IMR-90 (cell line): Measurements from ENCODE around the gene FARP1. TPM values are rescaled to one million over a fixed set of nuclear protein-coding genes. Genes with fewer than 3 reads are reported as not detected.

Experiments
- ATAC-seq: fragments of 200-7000 bp; cut with Tn5 transposase; 2 replicates; pipeline ENCODE4 v1.9.1; 2020; ENCODE audit warnings: low read depth, mild to moderate bottlenecking, moderate library complexity
- BruUV-seq: library from RNA; stranded (reverse); fragments of 400-500 nt; replicated peaks from 2 replicates; lab custom pipeline; 2021; lab: Mats Ljungman, UMichigan
- CTCF ChIA-PET: fragments of 300-600 bp; formaldehyde crosslinking; extraction: SDS; loops from one replicate; lab custom pipeline; 2021; ENCODE audit warnings: antibody characterized with exemption; lab: Yijun Ruan, JAX
- POLR2A ChIA-PET: fragments of 300-600 bp; sonication (Branson Sonifier 250); formaldehyde crosslinking; loops from one replicate; lab custom pipeline; 2022; ENCODE audit warnings: antibody characterized with exemption; ENCODE audit not compliant: unreplicated experiment; lab: Charles Lee
- DNase-seq: peaks from one replicate; pipeline ENCODE4 v3.0.0; 2013
- H2AFZ ChIP-seq: replicated peaks from 2 replicates; pipeline ENCODE3; 2013; ENCODE audit warnings: low read length, mild to moderate bottlenecking; ENCODE audit not compliant: poor library complexity
- H2AK5ac ChIP-seq: 2 replicates; pipeline ENCODE4 v1.6.1; 2013; ENCODE audit warnings: low read depth, low read length, inconsistent platforms
- H2AK9ac ChIP-seq: replicated peaks from 2 replicates; pipeline ENCODE3; 2013; ENCODE audit warnings: mild to moderate bottlenecking, low read depth, low read length, moderate library complexity; ENCODE audit not compliant: poor library complexity
- H2BK120ac ChIP-seq: 2 replicates; pipeline ENCODE4 v1.6.1; 2013; ENCODE audit warnings: low read depth, low read length, inconsistent platforms
- H2BK15ac ChIP-seq: 3 replicates; pipeline ENCODE4 v1.6.1; 2013; ENCODE audit warnings: low read depth, low read length, inconsistent platforms
- H2BK20ac ChIP-seq: 2 replicates; pipeline ENCODE4 v1.6.1; 2013; ENCODE audit warnings: low read depth, mild to moderate bottlenecking, inconsistent platforms, low read length, moderate library complexity
- H2BK5ac ChIP-seq: 2 replicates; pipeline ENCODE4 v1.6.1; 2013; ENCODE audit warnings: mild to moderate bottlenecking, low read depth, low read length, inconsistent platforms; ENCODE audit not compliant: poor library complexity, severe bottlenecking
- H3K14ac ChIP-seq: replicated peaks from 2 replicates; pipeline ENCODE4 v1.6.1; 2013; ENCODE audit warnings: low read depth, low read length, inconsistent platforms
- H3K18ac ChIP-seq: 2 replicates; pipeline ENCODE4 v1.6.1; 2013; ENCODE audit warnings: low read depth, low read length, control low read depth
- H3K23ac ChIP-seq: 2 replicates; pipeline ENCODE4 v1.6.1; 2013; ENCODE audit warnings: low read depth, low read length, inconsistent platforms
- H3K27ac ChIP-seq: 2 replicates; pipeline ENCODE4 v1.5.1; 2013; ENCODE audit warnings: mild to moderate bottlenecking, control low read depth, low read length; ENCODE audit not compliant: insufficient read depth
- H3K27me3 ChIP-seq: 2 replicates; pipeline ENCODE4 v1.6.1; 2013; ENCODE audit warnings: low read length; ENCODE audit not compliant: control insufficient read depth, insufficient read depth
- H3K36me3 ChIP-seq: 2 replicates; pipeline ENCODE4 v1.6.1; 2013; ENCODE audit warnings: low read length, mixed read lengths; ENCODE audit not compliant: control insufficient read depth, insufficient read depth
- H3K4ac ChIP-seq: 2 replicates; pipeline ENCODE4 v1.6.1; 2013; ENCODE audit warnings: low read depth, low read length, inconsistent platforms
- H3K4me1 ChIP-seq: 2 replicates; pipeline ENCODE4 v1.6.1; 2013; ENCODE audit warnings: low read length, mixed read lengths; ENCODE audit not compliant: control insufficient read depth, insufficient read depth
- H3K4me2 ChIP-seq: 2 replicates; pipeline ENCODE4 v1.6.1; 2013; ENCODE audit warnings: low read depth, mild to moderate bottlenecking, control low read depth, low read length, moderate library complexity
- H3K4me3 ChIP-seq: 2 replicates; pipeline ENCODE4 v1.5.1; 2013; ENCODE audit warnings: low read depth, mild to moderate bottlenecking, control low read depth, low read length, moderate library complexity; ENCODE audit not compliant: insufficient read depth
- H3K56ac ChIP-seq: 2 replicates; pipeline ENCODE4 v1.6.1; 2013; ENCODE audit warnings: low read length, inconsistent platforms; ENCODE audit not compliant: insufficient read depth; ENCODE audit errors: extremely low read depth
- H3K79me1 ChIP-seq, 2 experiments: 2 replicates each; pipeline ENCODE4 v1.6.1; 2013; ENCODE audit warnings: low read length in 2 of 2, inconsistent platforms in 1 of 2, low read depth in 1 of 2
- H3K9ac ChIP-seq: 2 replicates; pipeline ENCODE4 v1.6.1; 2013; ENCODE audit warnings: low read depth, low read length, control low read depth
- H3K9me1 ChIP-seq: 2 replicates; pipeline ENCODE4 v1.6.1; 2013; ENCODE audit warnings: low read length, inconsistent platforms; ENCODE audit not compliant: insufficient read depth
- H3K9me3 ChIP-seq: 2 replicates; pipeline ENCODE4 v1.6.1; 2013; ENCODE audit warnings: low read length; ENCODE audit not compliant: control insufficient read depth, insufficient read depth
- H4K20me1 ChIP-seq: 2 replicates; pipeline ENCODE4 v1.6.1; 2013; ENCODE audit warnings: low read length, inconsistent platforms; ENCODE audit not compliant: insufficient read depth
- H4K5ac ChIP-seq: 2 replicates; pipeline ENCODE4 v1.6.1; 2013; ENCODE audit warnings: mild to moderate bottlenecking, low read depth, low read length, control low read depth
- H4K8ac ChIP-seq, 2 experiments: 2 replicates each; pipeline ENCODE4 v1.6.1; 2013; ENCODE audit warnings: low read depth in 2 of 2, low read length in 2 of 2, control low read depth in 1 of 2, inconsistent platforms in 1 of 2
- H4K91ac ChIP-seq: 2 replicates; pipeline ENCODE4 v1.6.1; 2013; ENCODE audit warnings: low read depth, low read length, inconsistent platforms; ENCODE audit not compliant: insufficient read depth
- BHLHE40 ChIP-seq: fragments of 150-350 bp; IDR thresholded peaks from 2 replicates; pipeline ENCODE4 v1.6.1; 2016; ENCODE audit warnings: mild to moderate bottlenecking, low read depth, low read length
- CEBPB ChIP-seq: IDR thresholded peaks from 2 replicates; pipeline ENCODE4 v1.6.1; 2012; ENCODE audit warnings: low read depth, low read length, improper control_type of control experiment
- CHD1 ChIP-seq: IDR thresholded peaks from 2 replicates; pipeline ENCODE4 v1.6.1; 2012; ENCODE audit warnings: low read depth, low read length, improper control_type of control experiment
- FOS ChIP-seq: fragments of 150-350 bp; IDR thresholded peaks from 2 replicates; pipeline ENCODE4 v1.6.1; 2016; ENCODE audit warnings: low read depth, low read length
- MAFK ChIP-seq: IDR thresholded peaks from 2 replicates; pipeline ENCODE4 v1.6.1; 2012; ENCODE audit warnings: low read depth, low read length, improper control_type of control experiment
- MAZ ChIP-seq: IDR thresholded peaks from 2 replicates; pipeline ENCODE4 v1.6.1; 2012; ENCODE audit warnings: low read depth, mild to moderate bottlenecking, low read length, improper control_type of control experiment, moderate library complexity, borderline replicate concordance
- MXI1 ChIP-seq: IDR thresholded peaks from 2 replicates; pipeline ENCODE4 v1.6.1; 2012; ENCODE audit warnings: low read depth, mild to moderate bottlenecking, low read length, moderate library complexity, borderline replicate concordance
- NFE2L2 ChIP-seq: fragments of 150-350 bp; IDR thresholded peaks from 2 replicates; pipeline ENCODE4 v1.6.1; 2016; ENCODE audit warnings: low read depth, mild to moderate bottlenecking, low read length
- POLR2A ChIP-seq: IDR thresholded peaks from 2 replicates; pipeline ENCODE4 v1.6.1; 2012; ENCODE audit warnings: mild to moderate bottlenecking, low read depth, low read length
- RAD21 ChIP-seq: IDR thresholded peaks from 2 replicates; pipeline ENCODE4 v1.6.1; 2012; ENCODE audit warnings: low read length, improper control_type of control experiment
- RCOR1 ChIP-seq: IDR thresholded peaks from 2 replicates; pipeline ENCODE4 v1.6.1; 2012; ENCODE audit warnings: mild to moderate bottlenecking, low read length, improper control_type of control experiment; ENCODE audit not compliant: insufficient replicate concordance
- RFX5 ChIP-seq: IDR thresholded peaks from 2 replicates; pipeline ENCODE4 v1.8.0; 2012; ENCODE audit warnings: low read depth, mild to moderate bottlenecking, low read length, moderate library complexity
- SMC3 ChIP-seq: fragments of 150-350 bp; IDR thresholded peaks from 2 replicates; pipeline ENCODE4 v1.6.1; 2016; ENCODE audit warnings: low read depth, mild to moderate bottlenecking, antibody characterized with exemption, low read length, moderate library complexity
- WGBS, 2 experiments: methylation state at CpG; one replicate each; pipeline versions ENCODE4 v1.1.5 to v1.1.7; 2013; ENCODE audit warnings: missing lambda C conversion rate in 2 of 2; ENCODE audit not compliant: insufficient read length in 1 of 2; ENCODE audit errors: extremely low coverage in 2 of 2; 5-methylcytosine and 5-hydroxymethylcytosine counted together
- dilution Hi-C: fragments of 300-500 bp; cut with HindIII; formaldehyde crosslinking; loops from one replicate; pipeline ENCODE4 v1.14.3; 2018; ENCODE audit warnings: low sequenced_read_pairs; ENCODE audit not compliant: unreplicated experiment
- in situ Hi-C: fragments of 300-500 bp; cut with MboI; formaldehyde crosslinking; loops from 3 replicates; pipeline ENCODE4 v1.14.3; 2019; ENCODE audit warnings: low sequenced_read_pairs, inconsistent platforms, mixed read lengths
- intact Hi-C: fragments of 100-400 bp; cut with micrococcal nuclease; formaldehyde crosslinking; loops from 2 replicates; pipeline ENCODE4 v1.10.0; 2022
- polyA plus RNA-seq, 3 experiments: library from polyadenylated mRNA; depleted of rRNA; stranded (reverse); fragments of >200 nt; gene quantifications; 2 replicates each; pipeline ENCODE4 v1.2.3, GENCODE V29; 2012; ENCODE audit warnings: low replicate concordance in 1 of 3
- total RNA-seq: library from RNA; depleted of rRNA; stranded (reverse); fragments of >200 nt; gene quantifications from 2 replicates; pipeline ENCODE4 v1.2.3, GENCODE V29; 2012
- TF ChIP-seq, protein P1 (sequence below): conservative IDR thresholded peaks from 2 replicates; pipeline ENCODE4 v1.5.1; 2012; ENCODE audit warnings: mild to moderate bottlenecking, low read depth, low read length, improper control_type of control experiment
- TF ChIP-seq, protein P2 (sequence below): fragments of 150-350 bp; IDR thresholded peaks from 2 replicates; pipeline ENCODE4 v1.6.1; 2017; ENCODE audit warnings: mild to moderate bottlenecking, antibody characterized with exemption, low read length, low read depth
- TF ChIP-seq, protein P3 (sequence below): fragments of 150-350 bp; IDR thresholded peaks from 2 replicates; pipeline ENCODE4 v1.6.1; 2016; ENCODE audit warnings: low read depth, mild to moderate bottlenecking, low read length, moderate library complexity, borderline replicate concordance

FARP1 gene
- total and polyA plus RNA-seq, 2 of the 4 experiments (the other 2 are of a cell fraction), result 39.6 to 57.0 TPM

DNA sequence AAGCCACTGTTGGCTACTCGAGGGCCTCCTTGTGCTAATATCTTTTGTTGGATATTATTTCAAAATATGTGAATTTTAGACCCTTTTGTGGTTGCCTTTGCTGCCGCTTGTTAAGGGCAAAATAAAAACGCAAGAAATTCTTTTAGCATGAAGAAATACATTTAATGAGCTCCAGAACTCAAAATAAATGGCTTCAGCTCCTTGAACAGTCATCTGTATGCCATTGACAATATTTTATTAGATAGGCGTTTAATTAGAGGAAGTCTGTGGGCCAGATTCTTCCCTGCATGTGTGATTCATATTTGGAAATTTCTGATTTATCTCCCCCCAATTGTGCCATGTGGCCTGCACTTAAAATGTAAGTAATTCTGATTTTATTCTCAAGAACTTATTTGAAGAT, 256.9 kb downstream of the FARP1 start:
- intact Hi-C loops, result loop anchor here (5.0 to 10.0 kb wide), 3 partner anchors 257 to 545 kb away; partner anchors contain the start of gene FARP1
- Histone ChIP-seq H3K9me1 (peaks cover 14% of the 10 kb centered on the region), H3K36me3 (peaks cover 46% of the 10 kb centered on the region), H3K4me3 (no peak overlapping the region), H3K9me3 (no peaks in the 10 kb centered on the region), H4K91ac (no peak overlapping the region), H3K23ac (no peak overlapping the region), H3K27me3 (no peaks in the 10 kb centered on the region), H4K20me1 (no peaks in the 10 kb centered on the region), H3K4ac (no peak overlapping the region), H3K27ac (no peak overlapping the region), H3K4me1 (peaks cover 6% of the 10 kb centered on the region), H3K4me2 (no peak overlapping the region), H2BK120ac (no peak overlapping the region), H4K8ac (no peak overlapping the region), H3K9ac (no peak overlapping the region), H3K14ac (no peak overlapping the region), H3K56ac (no peak overlapping the region), H4K5ac (no peak overlapping the region), H2AFZ (no peak overlapping the region), H2BK5ac (no peak overlapping the region), H3K18ac (no peak overlapping the region), H2AK9ac (no peak overlapping the region), H2BK20ac (no peak overlapping the region), H2AK5ac (no peak overlapping the region), H3K79me1 (peaks cover 8 to 57% of the 10 kb centered on the region in 2 experiments; a peak in 3 of 4 replicates), H2BK15ac (no peak overlapping the region)
- DNase-seq, result no peak
- CTCF ChIA-PET, result interaction anchor here (1.6 kb wide), 1 partner anchor 14 kb away, joined by 4 read pairs; no protein-coding TSS in a partner anchor
- TF ChIP-seq MXI1, result no peak
- TF ChIP-seq FOS, result no peak
- TF ChIP-seq, protein P1, sequence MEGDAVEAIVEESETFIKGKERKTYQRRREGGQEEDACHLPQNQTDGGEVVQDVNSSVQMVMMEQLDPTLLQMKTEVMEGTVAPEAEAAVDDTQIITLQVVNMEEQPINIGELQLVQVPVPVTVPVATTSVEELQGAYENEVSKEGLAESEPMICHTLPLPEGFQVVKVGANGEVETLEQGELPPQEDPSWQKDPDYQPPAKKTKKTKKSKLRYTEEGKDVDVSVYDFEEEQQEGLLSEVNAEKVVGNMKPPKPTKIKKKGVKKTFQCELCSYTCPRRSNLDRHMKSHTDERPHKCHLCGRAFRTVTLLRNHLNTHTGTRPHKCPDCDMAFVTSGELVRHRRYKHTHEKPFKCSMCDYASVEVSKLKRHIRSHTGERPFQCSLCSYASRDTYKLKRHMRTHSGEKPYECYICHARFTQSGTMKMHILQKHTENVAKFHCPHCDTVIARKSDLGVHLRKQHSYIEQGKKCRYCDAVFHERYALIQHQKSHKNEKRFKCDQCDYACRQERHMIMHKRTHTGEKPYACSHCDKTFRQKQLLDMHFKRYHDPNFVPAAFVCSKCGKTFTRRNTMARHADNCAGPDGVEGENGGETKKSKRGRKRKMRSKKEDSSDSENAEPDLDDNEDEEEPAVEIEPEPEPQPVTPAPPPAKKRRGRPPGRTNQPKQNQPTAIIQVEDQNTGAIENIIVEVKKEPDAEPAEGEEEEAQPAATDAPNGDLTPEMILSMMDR, result no peak
- no peak for TF ChIP-seq MAFK
- no peak for TF ChIP-seq RAD21
- TF ChIP-seq RCOR1, result no peak
- TF ChIP-seq CEBPB, result no peak
- no peak for TF ChIP-seq BHLHE40
- no peak for TF ChIP-seq SMC3
- TF ChIP-seq POLR2A, result no peak
- TF ChIP-seq, protein P2, sequence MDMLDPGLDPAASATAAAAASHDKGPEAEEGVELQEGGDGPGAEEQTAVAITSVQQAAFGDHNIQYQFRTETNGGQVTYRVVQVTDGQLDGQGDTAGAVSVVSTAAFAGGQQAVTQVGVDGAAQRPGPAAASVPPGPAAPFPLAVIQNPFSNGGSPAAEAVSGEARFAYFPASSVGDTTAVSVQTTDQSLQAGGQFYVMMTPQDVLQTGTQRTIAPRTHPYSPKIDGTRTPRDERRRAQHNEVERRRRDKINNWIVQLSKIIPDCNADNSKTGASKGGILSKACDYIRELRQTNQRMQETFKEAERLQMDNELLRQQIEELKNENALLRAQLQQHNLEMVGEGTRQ, result no peak
- TF ChIP-seq, protein P3, sequence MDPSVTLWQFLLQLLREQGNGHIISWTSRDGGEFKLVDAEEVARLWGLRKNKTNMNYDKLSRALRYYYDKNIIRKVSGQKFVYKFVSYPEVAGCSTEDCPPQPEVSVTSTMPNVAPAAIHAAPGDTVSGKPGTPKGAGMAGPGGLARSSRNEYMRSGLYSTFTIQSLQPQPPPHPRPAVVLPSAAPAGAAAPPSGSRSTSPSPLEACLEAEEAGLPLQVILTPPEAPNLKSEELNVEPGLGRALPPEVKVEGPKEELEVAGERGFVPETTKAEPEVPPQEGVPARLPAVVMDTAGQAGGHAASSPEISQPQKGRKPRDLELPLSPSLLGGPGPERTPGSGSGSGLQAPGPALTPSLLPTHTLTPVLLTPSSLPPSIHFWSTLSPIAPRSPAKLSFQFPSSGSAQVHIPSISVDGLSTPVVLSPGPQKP, result no peak
- no peak for TF ChIP-seq RFX5
- no peak for TF ChIP-seq CHD1
- TF ChIP-seq MAZ, result no peak
- no peak for TF ChIP-seq NFE2L2
- no peak for ATAC-seq
- in situ Hi-C loops, result loop anchor here (10.0 kb wide), 2 partner anchors 255 to 395 kb away; partner anchors contain the start of gene FARP1
- BruUV-seq, result no TSS peak
- WGBS, 2 experiments, result no CpG with 5 or more reads among the region's 4 CpGs
- dilution Hi-C loops, result no loop called here
- POLR2A ChIA-PET, result no interaction called here
